Measurements from ENCODE around the gene NEK8. TPM values are rescaled to one million over a fixed set of nuclear protein-coding genes. Genes with fewer than 3 reads are reported as not detected.
"Not testable (repeated sequence)": the region's sequence is repeated elsewhere in the genome, so short reads cannot be mapped to it uniquely, and the experiment has no call there.

NEK8 gene
- total RNA-seq, 1 donor from 2014 or later: 1.7 TPM

DNA sequence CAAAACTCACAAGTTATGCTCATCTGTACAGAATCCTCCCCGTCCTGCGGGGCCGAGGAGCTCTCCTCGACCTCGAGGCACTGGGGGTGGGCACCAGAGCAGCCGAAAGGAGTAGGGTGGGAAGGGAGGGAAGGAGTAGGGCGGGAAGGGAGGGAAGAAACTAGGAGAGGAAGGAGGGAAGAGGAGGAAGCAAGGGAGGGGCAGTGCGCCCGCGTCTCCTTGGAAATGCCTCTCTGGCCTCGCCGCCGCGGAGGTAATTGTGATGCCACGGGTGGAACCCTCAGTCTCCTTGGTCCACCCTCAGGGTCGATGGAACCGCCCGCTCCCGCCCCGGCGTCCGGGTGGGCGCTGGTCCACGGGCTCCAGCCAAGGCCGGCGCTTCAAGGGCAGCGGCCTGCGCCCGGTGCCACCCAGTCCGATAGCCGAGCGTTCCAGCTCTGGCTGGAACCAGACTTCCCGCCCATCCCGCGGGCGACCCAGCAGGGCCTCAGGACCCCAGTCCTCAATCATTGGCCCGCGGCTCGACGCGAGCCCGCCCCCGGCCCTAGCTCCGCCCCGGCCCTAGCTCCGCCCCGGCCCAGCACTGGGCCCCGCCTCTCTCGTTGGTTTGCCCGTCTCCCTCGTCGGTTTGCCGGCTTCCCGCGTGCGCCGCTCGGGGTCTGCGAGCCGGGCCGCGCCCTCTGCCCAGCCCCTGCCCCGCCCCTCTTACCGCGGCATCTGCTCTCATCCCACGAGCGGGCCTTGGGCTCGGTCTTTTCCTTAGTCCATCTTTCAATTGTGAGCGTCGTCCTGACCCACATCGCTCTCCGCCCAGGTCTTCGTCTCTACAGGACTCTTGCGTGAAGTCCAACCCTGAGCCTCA lies 17.5 kb upstream of the NEK8 start:
- peak; percentile 25 to 91 for DNase-seq (ENCODE audit: low read depth in 2 of 2)

DNA sequence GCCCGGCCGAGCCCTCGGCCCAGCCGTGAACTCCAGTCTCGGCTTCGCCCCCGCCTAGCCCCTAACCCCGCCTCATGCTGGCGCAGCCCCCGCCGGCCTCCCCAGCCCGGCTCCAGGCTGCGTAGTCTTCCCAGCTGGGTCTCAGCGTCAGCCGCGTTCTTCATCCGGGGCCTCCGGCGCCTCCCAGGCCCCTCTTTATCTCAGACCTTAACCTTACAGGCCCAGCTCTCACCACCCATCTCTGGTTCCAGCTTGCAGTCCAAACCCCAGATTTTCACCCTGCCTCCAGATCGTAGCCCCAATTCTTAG lies 16.9 kb upstream of the NEK8 start, which contains the start of gene PROCA1:
TSS of gene PROCA1 (minus strand) at position 166 of the 309 bp plus-strand sequence. CDS start 228 bp downstream, outside the sequence.
- no peak for DNase-seq (ENCODE audit: low read depth in 2 of 2)

DNA sequence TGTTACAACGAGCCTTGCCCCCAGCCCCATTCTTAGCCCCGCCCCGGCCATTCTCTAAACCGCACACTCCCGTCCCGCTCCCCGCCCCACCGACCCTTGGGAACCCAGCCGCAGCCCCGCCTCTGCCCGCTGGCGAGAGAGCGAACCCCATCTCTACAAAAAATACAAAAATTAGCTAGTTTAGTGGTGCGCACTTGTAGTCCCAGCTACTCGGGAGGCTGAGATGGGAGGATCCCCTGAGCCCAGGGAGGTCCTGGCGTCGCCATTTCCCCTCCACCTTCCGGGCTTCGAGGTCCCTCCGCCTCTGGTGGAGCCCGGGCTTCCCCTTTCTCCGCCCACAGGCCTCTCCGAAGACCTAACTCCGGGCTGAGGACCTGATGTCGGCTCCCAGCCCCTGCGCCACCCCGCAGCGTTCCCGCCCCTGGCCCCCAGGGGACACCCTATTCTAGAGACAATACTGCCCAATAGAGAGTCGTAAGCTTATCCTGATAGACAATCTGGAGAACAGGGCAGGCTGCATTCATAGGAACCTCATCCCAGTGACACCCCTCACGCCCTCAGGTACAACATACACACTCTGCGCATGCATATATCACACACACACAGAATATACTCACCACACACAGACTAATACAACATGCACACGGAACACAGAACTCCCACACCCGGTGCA lies 16.4 kb upstream of the NEK8 start:
- DNase-seq (ENCODE audit: low read depth in 2 of 2): no peak

DNA sequence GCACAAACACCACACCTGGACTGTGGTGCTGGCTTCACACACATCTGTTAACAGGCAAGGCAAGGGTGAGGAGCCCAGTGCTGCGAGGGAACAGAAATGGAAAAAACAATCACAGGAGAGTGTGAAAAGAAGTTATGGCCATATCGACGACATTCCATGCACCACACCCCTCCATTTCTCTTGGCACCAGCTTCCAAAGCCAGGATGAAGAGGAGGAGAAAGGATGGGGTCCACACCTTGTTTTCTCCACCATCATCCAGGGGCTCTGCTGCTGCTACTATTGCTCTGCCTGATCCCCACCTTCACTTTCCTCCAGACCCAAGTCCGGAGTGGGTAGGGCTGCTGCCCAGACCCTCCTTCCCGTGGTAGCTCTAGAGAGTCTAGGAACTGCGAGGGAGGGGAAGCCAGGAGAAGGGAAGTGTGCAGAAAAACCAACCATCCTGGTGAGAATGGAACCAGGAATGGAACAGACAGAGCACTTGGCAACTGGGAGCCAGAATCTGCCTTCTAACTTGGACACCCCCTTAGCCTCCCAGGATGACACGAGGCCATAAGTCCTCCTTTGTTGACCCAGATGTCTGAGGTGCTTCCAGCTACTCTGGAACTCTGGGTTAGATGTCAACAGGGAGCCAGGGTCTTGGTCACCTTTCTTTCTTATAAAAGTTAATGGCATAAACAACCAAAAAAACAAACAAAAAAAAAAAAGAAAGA lies 15.7 kb upstream of the NEK8 start:
- no peak for DNase-seq (ENCODE audit: low read depth in 2 of 2)

DNA sequence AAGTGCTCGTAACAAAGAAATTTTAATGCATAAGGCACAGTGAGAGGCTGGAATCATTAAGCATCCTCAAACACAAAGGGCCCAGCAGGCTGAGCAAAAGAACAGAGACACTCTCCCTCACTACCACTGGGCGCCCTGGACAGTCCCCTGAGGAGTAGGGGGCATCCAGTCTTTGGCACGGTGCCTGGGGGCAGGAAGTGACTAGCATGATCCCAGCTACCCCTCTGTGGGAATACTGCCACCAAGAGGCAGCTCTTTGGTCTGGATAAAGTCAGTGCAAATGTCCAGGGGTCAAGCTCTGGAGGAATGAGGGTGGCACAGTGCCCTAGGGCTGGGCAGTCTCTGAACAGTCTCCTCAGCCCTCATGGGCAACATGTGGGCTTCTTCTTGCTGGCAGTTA lies 14.3 kb upstream of the NEK8 start:
- DNase-seq (ENCODE audit: low read depth in 2 of 2): no peak

DNA sequence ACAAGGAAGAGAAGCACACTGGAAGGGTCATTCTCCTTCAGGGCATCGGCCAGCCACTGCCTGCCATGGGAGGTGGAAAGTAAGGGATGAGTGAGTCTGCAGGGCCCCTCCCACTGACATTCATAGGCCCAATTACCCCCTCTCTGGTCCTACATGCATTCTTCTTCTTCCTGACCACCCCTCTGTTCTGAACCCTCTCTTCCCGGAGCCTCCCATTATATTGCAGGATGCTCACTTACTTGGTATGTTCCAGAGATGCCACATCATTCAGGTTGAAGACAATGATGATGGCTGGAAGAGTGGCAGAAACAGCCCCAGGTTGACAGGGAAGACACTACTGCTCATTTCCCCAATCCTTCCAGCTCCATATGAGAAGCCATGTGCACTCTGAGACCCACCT lies 13.4 kb upstream of the NEK8 start:
- no peak for DNase-seq (ENCODE audit: low read depth in 2 of 2)

DNA sequence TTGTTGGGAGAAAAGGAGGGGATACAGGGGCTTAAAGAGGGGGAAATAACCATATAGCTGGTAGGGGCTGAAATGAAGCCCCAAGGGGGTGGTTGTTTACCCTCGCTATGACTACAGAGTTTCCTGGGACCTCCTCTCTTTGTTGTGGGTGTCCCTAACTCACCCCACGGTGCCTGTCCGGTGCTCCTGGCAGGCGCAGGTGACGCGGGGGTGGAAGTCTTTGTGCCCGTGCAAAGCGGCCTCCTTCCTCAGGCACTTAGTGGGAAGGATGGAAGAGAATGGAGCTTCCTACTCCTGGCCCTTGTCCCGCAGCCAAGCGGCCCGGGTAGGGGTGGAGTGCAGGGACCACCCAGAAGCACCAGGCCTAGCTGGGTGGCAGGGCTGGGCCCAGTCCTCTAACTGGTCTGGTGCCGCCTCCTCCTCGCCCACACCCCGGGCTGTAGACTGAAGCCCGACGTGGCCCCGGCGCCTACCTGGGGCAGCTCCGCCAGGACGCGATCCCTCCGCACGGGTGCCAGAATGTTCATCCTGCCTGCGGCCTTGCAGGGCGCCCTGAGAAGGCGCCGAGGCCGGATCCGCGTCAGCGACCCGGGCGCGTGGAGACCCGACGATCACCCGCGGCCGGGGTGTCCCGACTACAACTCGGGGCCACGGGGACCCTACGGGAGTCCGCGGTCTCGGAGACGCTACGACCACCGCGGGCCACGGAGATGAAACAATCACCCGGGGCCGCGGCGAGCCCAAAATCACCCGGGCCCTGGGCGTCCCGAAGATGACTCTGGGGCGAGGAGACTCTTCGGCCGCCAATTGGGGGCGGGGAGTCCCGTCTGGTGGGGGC lies 11.6 kb upstream of the NEK8 start:
- DNase-seq (ENCODE audit: low read depth in 2 of 2): peak in 1 of 2 donors; percentile 33

DNA sequence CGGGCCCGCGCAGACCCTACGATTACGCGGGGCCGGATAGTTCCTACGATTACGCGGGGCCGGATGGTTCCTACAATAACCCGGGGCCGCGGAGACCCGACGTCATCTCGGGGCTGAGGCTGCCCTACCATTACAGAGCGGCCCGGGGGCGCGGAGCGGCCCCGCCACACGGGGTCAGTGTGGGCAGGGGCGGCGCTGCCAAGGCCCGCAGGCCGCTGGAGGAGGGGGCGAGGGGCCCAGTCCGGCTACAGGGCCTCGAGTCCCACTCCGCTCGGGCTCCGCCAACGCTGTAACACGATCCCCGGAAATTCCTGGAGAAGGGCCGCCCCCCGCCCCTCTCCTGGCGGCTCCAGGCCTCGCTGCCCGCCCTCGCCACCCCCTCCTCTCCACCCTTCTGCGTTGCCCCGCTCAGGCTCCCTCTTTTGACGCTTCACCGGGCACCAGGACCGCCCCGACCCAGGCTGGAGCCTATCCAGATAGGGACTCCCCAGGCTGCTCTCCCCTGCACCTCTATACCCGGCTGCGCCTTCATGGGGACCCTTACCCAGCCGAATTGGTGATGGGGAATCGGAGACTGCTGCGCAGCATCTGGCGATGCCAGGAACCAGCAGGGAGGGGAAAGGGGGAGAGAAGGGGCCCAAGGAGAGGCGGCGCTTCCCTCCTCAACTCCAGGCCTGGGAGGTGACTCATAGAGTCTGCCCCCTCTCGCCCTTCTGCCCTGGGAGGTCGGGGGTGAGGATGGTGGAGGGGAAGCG lies 10.8 kb upstream of the NEK8 start, which contains the start of gene RAB34:
TSS of gene RAB34 (minus strand) at position 291 of the 755 bp plus-strand sequence. CDS start 602 bp downstream, outside the sequence.
- peak in 1 of 2 donors; percentile 70 for DNase-seq (ENCODE audit: low read depth in 2 of 2)

DNA sequence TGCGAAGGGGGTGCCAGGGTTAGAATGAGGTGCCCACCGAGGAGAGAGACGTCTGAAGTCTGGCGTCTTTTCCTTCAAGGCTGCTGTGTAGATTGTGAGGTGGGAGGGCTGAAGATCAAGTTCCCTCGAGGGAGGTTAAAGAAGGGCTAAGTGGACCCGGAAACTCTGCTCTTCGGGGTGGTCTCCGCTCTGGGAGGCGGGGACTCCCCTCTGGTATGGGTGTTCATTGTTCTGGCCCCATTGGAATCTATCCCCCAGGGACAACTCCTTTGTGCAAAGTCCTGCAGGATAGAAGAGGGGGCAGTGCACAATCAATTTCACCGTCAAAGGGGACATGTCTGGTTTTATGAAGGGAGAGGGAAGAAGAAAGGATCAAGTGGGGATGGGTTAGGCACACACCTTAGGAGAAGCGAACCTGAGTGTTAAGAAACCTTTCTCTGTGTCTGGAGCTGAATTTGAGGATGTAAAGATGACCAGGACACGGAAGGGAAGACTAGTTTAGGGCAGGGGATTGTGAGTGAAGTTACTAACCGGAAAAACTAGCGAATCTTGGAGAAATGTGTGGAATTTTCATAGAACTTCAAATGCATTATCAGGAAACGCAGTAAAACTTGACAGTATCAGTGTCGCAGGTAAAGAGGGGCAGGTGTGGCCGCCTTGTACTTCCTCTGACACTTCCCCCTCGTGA lies 10.1 kb upstream of the NEK8 start:
- no peak for DNase-seq (ENCODE audit: low read depth in 2 of 2)

DNA sequence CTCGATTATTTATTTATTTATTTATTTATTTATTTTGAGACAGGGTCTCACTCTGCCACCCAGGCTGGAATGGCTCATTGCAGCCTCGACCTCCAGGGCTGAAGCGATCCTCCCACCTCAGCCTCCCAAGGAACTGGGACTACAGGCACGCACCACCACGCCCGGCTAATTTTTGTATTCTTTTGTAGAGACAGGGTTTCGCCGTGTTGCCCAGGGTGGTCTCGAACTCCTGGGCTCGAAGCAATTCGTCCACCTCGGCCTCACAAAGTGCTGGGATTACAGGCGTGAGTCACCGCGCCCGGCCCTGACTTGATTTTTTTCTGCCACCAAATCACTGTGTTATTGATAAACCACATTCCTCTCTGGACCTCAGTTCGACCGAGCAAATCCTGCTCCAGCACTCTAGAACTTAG lies 9.6 kb upstream of the NEK8 start:
- DNase-seq (ENCODE audit: low read depth in 2 of 2): no peak

DNA sequence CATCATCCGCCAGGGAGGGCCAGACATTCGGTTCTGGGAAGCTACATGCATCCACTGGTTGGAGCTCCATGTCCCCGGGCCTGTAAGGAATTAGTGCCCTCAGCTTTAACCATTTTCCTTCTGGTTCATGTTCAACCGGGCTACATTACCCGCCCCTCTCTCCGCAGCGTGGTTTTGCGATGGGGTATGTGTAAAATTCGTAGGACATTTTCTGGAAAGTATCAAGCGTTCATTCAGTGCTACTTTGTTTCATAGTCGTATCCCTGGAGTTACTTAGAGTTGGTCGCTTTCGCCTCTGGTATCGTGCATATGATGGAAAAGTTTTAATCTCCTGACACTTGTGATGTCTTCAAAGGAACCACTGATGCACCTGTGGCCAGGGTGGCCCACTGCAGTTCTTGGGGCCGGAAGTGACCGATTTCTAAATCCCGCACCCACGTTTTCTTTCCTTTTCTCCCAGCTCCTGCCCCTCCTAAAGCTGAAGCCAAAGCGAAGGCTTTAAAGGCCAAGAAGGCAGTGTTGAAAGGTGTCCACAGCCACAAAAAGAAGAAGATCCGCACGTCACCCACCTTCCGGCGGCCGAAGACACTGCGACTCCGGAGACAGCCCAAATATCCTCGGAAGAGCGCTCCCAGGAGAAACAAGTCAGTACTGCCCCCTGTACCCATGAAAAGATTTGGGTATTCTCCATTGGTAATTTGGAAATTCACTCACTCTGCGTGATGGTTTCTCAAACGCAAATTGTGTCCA lies 8.2 kb upstream of the NEK8 start:
- DNase-seq (ENCODE audit: low read depth in 2 of 2): no peak

DNA sequence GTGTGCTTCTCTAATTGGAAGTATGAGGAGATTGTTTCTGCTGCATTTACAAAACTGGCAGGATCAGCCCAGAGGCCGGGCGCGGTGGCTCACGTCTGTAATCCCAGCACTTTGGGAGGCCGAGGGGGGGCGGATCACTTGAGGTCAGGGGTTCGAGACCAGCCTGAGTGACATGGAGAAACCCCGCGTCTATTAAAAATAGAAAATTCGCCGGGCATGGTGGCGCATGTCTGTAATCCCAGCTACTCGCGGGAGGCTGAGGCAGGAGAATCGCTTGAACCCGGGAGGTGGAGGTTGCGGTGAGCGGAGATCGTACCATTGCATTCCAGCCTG lies 7.6 kb upstream of the NEK8 start:
- not testable (repeated sequence) for DNase-seq (ENCODE audit: low read depth in 2 of 2)

DNA sequence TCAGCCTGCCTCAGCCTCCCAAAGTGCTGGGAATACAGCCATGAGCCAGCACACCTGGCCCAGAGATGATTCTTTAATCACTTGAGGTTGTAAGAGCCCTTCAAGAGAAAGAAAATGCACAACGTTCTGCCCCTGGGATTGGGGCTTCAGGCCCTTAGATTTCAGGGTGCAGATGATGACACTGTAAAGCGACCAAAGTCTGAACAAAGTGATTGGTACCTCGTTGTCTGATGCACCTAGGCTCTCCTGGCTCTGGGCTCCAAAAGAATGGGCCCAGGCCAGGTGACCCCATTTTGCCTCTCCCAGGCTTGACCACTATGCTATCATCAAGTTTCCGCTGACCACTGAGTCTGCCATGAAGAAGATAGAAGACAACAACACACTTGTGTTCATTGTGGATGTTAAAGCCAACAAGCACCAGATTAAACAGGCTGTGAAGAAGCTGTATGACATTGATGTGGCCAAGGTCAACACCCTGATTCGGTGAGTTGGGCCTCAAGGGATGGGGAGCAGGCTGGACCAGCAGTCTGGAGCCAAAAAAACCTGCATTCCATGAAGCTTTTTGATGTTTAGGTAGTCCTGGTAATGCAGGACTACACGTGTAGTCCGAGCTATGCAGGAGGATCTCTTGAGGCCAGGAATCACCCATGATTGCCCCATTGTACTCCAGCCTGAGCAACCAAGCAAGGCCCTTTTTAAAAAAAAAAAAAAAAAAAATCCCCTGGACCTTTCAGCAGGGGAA lies 6.0 kb upstream of the NEK8 start:
- no peak for DNase-seq (ENCODE audit: low read depth in 2 of 2)

DNA sequence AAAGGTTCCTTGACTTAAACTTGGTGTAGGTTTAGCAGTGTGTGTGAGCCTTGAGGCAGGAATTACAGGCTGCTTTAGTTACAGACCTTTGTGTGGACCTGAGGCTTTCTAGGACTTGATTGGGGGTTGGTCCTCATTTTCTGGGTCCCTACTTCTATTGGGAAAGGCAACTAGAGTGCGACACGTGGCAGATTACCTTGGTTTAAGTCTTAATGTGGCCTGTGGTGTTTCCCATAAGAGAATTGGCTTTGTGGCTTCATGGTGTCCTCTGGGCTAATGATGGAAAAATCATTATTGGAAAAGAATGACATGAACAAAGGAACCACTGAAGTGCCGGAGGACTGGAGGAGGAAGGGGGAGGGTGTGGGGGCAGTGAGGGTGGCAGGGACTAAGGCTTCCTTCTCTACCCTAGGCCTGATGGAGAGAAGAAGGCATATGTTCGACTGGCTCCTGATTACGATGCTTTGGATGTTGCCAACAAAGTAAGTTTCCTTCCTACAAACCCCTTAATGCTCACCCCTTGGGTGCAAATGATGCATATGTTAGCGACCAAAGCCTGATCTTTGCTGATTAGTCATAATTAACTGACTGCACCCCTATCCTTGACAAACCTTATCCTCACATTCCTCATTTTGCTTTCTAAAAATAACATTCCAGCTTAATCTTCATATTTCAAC lies 5.3 kb upstream of the NEK8 start:
- no peak for DNase-seq (ENCODE audit: low read depth in 2 of 2)

DNA sequence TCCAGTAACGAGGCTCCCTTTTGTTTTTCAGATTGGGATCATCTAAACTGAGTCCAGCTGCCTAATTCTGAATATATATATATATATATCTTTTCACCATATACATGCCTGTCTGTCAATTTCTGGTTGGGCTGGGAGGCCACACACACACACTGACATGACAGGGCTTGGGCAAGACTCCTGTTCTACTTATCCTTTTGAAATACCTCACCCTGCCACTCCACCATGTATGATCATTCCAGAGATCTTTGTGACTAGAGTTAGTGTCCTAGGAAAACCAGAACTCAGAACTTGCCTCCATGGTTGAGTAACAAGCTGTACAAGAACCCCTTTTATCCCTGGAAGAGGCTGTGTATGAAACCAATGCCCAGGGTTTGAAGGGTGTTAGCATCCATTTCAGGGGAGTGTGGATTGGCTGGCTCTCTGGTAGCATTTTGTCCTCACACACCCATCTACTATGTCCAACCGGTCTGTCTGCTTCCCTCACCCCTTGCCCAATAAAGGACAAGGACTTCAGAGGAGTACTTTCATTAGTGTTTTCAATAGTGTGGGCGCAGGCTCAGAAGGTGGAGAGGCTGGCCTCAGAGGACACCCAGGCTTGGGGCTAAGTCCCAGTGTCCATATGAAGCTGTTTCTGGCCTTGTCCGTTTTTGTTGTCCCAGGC lies 4.6 kb upstream of the NEK8 start:
- not testable (repeated sequence) for DNase-seq (ENCODE audit: low read depth in 2 of 2)

DNA sequence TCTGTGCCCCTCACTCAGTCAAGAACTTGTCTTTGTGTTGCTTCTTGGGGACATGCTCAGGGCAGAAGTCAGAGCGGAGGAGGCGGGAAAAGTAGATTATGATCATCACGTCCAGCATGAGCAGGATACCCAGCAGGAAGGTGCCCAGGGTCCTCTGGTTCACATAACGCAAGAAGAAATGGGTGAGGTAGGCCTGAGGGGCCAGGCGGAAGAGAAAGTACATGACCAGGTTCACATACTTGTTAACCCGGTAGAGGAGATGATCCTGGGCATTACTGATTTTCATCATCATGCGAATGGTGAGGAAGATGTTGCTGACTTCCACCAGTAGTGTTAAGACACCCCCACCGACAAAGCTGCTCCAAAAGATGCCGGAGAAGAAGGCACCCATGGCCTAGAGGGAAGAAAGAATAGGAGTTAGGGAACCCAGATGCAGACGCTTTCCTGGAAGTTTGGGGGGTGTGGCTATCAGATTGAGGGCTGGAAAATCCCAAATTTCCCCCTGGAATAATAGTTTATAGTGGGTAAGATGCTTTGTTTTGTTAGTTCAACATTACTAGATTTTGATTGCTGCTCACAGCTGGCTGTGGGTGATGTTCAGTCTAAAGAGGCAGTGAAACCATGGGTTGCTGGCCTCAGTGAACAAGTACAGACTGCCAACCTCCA lies 4.0 kb upstream of the NEK8 start:
- no peak for DNase-seq (ENCODE audit: low read depth in 2 of 2)

DNA sequence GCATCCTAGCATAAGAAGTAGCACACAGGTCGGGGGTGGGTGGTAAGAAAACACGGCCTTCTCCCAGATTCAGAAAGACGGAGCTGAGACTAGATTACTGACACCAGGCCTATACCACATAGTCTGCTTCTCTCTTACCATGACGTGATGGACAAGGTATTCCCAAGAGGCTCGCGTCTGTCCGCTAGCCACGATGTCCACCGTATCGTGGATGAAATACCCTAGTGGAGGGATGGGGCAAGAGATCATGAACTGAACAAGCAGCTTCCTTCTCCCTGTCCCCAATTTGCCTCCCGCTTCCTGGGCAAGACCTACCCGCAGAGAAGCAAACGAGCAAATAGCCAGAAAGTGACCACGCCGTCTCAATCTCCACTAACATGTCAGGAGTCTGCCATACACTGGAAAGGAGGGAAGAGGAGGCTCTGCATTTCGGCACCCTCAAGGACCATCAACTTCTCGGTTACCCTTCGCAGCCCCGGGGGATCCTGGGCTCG lies 3.4 kb upstream of the NEK8 start:
- peak in 1 of 2 donors; percentile 24 for DNase-seq (ENCODE audit: low read depth in 2 of 2)

Data from dermis microvascular lymphatic vessel endothelial cell (primary cell).